ENCODE measurements around the gene CREB3L2. TPM values are rescaled to one million over a fixed set of nuclear protein-coding genes. Genes with fewer than 3 reads are reported as not detected.

Gene CREB3L2
- total RNA-seq, 1 experiment from 2014 or later: 18.1 TPM

- no TSS peak for BruUV-seq (replicated peaks)
- POLR2A ChIA-PET (ENCODE audit: unreplicated experiment): no interaction called here
- CTCF ChIA-PET: no interaction called here
Measured at GRCh38 chr7:137900137-137900536, 101.7 kb downstream of the CREB3L2 start.

GRCh38 chr7:137898839-137899721, 102.8 kb downstream of the CREB3L2 start:
- no peaks in the 10 kb centered on the region for H3F3A ChIP-seq (ENCODE audit: low read length, unreplicated experiment)
- intact Hi-C loops (cut with micrococcal nuclease): loop anchor here (1.0 to 2.0 kb wide), 3 partner anchors 82 to 293 kb away; no protein-coding TSS in a partner anchor
- ChIA-PET POLR2A (ENCODE audit: unreplicated experiment) (no interaction called here), CTCF (no interaction called here)
- H3K9ac ChIP-seq (ENCODE audit: low read length): no peak overlapping the region
- peaks cover 6% of the 10 kb centered on the region; the same call in 1 of the 2 replicates for H3K36me3 ChIP-seq (ENCODE audit: low read depth, low read length)
- no peak overlapping the region for H3K4me2 ChIP-seq (ENCODE audit: low read length)
- DNase-seq: peak; percentile 75
- no peaks in the 10 kb centered on the region for H3K79me2 ChIP-seq (ENCODE audit: low read length)
- no peak overlapping the region for H3K4me3 ChIP-seq (ENCODE audit: low read length)
- no peaks in the 10 kb centered on the region; the same call in 1 of the 2 replicates for H3K4me1 ChIP-seq (ENCODE audit: insufficient read depth, low read length)
- H3K9me2 ChIP-seq (replicated peaks; ENCODE audit: low read length): no peaks in the 10 kb centered on the region
- no peaks in the 10 kb centered on the region for H3K27me3 ChIP-seq (ENCODE audit: low read length)
- H4K20me1 ChIP-seq (ENCODE audit: low read length): no peaks in the 10 kb centered on the region
- H3K9me3 ChIP-seq (ENCODE audit: low read length): no peaks in the 10 kb centered on the region
- H2AFZ ChIP-seq (ENCODE audit: low read length): no peak overlapping the region; the same call in 1 of the 2 replicates
- TF ChIP-seq CTCF (conservative IDR thresholded peaks at IDR 0.05; ENCODE audit: low read depth, low read length): peak; percentile 85
- no peak for TF ChIP-seq EZH2phosphoT487 (IDR thresholded peaks at IDR 0.05; ENCODE audit: borderline replicate concordance, low read length)
- TF ChIP-seq EZH2 (IDR thresholded peaks at IDR 0.05; ENCODE audit: low read length, unreplicated experiment): no peak
- peak; percentile 93 for ATAC-seq
- no peak overlapping the region for H3K27ac ChIP-seq (ENCODE audit: low read length)
- BruUV-seq (replicated peaks): no TSS peak

More at GRCh38 chr7:137900137-137900536, 101.7 kb downstream of the CREB3L2 start:
- Histone ChIP-seq H3K27ac (ENCODE audit: low read length) (no peak overlapping the region), H3K79me2 (ENCODE audit: low read length) (no peaks in the 10 kb centered on the region), H3K4me2 (ENCODE audit: low read length) (no peak overlapping the region), H3K4me1 (ENCODE audit: insufficient read depth, low read length) (no peaks in the 10 kb centered on the region; the same call in 1 of the 2 replicates), H3K9me3 (ENCODE audit: low read length) (no peaks in the 10 kb centered on the region), H3K4me3 (ENCODE audit: low read length) (no peak overlapping the region), H3K36me3 (ENCODE audit: low read depth, low read length) (peaks cover 6% of the 10 kb centered on the region; the same call in 1 of the 2 replicates), H3F3A (ENCODE audit: low read length, unreplicated experiment) (no peaks in the 10 kb centered on the region), H3K27me3 (ENCODE audit: low read length) (no peaks in the 10 kb centered on the region), H3K9me2 (replicated peaks; ENCODE audit: low read length) (no peaks in the 10 kb centered on the region), H2AFZ (ENCODE audit: low read length) (no peak overlapping the region), H4K20me1 (ENCODE audit: low read length) (no peaks in the 10 kb centered on the region), H3K9ac (ENCODE audit: low read length) (no peak overlapping the region)
- ATAC-seq (no peak), DNase-seq (no peak)
- TF ChIP-seq EZH2phosphoT487 (IDR thresholded peaks at IDR 0.05; ENCODE audit: borderline replicate concordance, low read length) (no peak), EZH2 (IDR thresholded peaks at IDR 0.05; ENCODE audit: low read length, unreplicated experiment) (no peak), CTCF (conservative IDR thresholded peaks at IDR 0.05; ENCODE audit: low read depth, low read length) (no peak)
- intact Hi-C loops (cut with micrococcal nuclease): loop anchor here (10.0 kb wide), 1 partner anchor 1025 kb away; no protein-coding TSS in a partner anchor

Measured in PC-3 (cell line).